K562 (cell line): ENCODE measurements around the gene PYM1. TPM values are rescaled to one million over a fixed set of nuclear protein-coding genes. Genes with fewer than 3 reads are reported as not detected.

Experiments
- ATF4 ChIP-seq: fragments of 450-650 bp; formaldehyde crosslinking; IDR thresholded peaks from 2 replicates; pipeline ENCODE4 v1.4.0; 2022; ENCODE audit warnings: mild to moderate bottlenecking, moderate library complexity
- CAMTA2 ChIP-seq: fragments of 250-450 bp; sonication (Bioruptor Pico); conservative IDR thresholded peaks from 2 replicates; pipeline ENCODE4 v1.5.1; 2022
- CBX8 ChIP-seq: fragments of 200-600 bp; sonication (generic); IDR thresholded peaks from 2 replicates; pipeline ENCODE4 v1.6.1; 2012; ENCODE audit warnings: borderline replicate concordance, mixed run types, low read depth, mild to moderate bottlenecking, moderate library complexity, mixed read lengths, low read length, control low read depth, inconsistent platforms; ENCODE audit not compliant: poor library complexity, severe bottlenecking; ENCODE audit errors: extremely low read depth
- E2F8 ChIP-seq: fragments of 450-650 bp; IDR thresholded peaks from 2 replicates; pipeline ENCODE4 v1.7.1; 2018; ENCODE audit warnings: mild to moderate bottlenecking, low read depth; ENCODE audit not compliant: partially characterized antibody
- FOSL1 ChIP-seq: fragments of 200-800 bp; sonication (Bioruptor generic); conservative IDR thresholded peaks from 2 replicates; pipeline ENCODE4 v1.6.1; 2016; ENCODE audit warnings: missing genetic modification characterization, missing compliant biosample characterization
- HMBOX1 ChIP-seq: sonication (generic); IDR thresholded peaks from 2 replicates; pipeline ENCODE4 v1.6.1; 2016
- JUNB ChIP-seq: fragments of 450-650 bp; formaldehyde crosslinking; conservative IDR thresholded peaks from 2 replicates; pipeline ENCODE4 v1.4.0; 2020; ENCODE audit warnings: mild to moderate bottlenecking
- RBFOX2 ChIP-seq: fragments of 200-400 bp; formaldehyde crosslinking; IDR thresholded peaks from 2 replicates; pipeline ENCODE4 v1.6.1; 2017; ENCODE audit warnings: low read depth, mild to moderate bottlenecking, low read length, moderate library complexity
- ZNF655 ChIP-seq: fragments of 250-450 bp; sonication (Bioruptor Pico); IDR thresholded peaks from 2 replicates; pipeline ENCODE4 v1.5.0; 2021
- polyA plus RNA-seq, 8 experiments: library from polyadenylated mRNA; depleted of rRNA in 4 of 8; stranded (reverse) in 5 of 8; unstranded in 3 of 8; fragments of >200 nt; fragmentation: Nextera tagmentation in 2 of 8; fragmentation: Illumina TruSeq in 1 of 8; extraction: Ambion mirVana in 2 of 8; extraction: Trizol in 1 of 8; gene quantifications; 2 replicates each; pipeline versions ENCODE4 v1.2.1 to v1.2.3, GENCODE V29; 2011 to 2014; ENCODE audit warnings: inconsistent platforms in 1 of 8, missing spikeins in 1 of 8
- total RNA-seq, 7 experiments: library from RNA; depleted of rRNA in 6 of 7; stranded (reverse); fragments of >200 nt in 6 of 7; fragmentation: Illumina TruSeq in 2 of 7; extraction: Trizol in 2 of 7; gene quantifications; 2 replicates each; pipeline versions ENCODE4 v1.2.1 to v1.2.3, GENCODE V29; 2011 to 2021; ENCODE audit warnings: low replicate concordance in 1 of 7

PYM1 gene
- total and polyA plus RNA-seq, 9 of the 15 experiments (the other 6 are each of a cell fraction or from before 2014, with no cell fraction given): 29.0 to 51.3 (median 34.1) TPM

GRCh38 chr12:55955800-55956508, 28.3 kb upstream of the PYM1 start (continued):
- TF ChIP-seq ATF4 (no peak), HMBOX1 (no peak), RBFOX2 (no peak), ZNF655 (CRISPR knock-in tag) (no peak), CBX8 (no peak), FOSL1 (peak; percentile 90), E2F8 (no peak), JUNB (CRISPR knock-in tag) (no peak), CAMTA2 (no peak)
